Sigmoid colon (tissue), 7 donors: ENCODE results near the gene JAG1. TPM values are rescaled to one million over a fixed set of nuclear protein-coding genes. Genes with fewer than 3 reads are reported as not detected.

Experiments
- DNase-seq: peaks from one replicate; pipeline ENCODE4 v3.0.0-alpha.2; 2019
- H3K27ac ChIP-seq, 4 donors: fragments of 200-600 bp; sonication (generic); one replicate each; pipeline ENCODE4 v1.5.1; 2016 to 2019; ENCODE audit warnings: mild to moderate bottlenecking in 1 of 4
- H3K27me3 ChIP-seq, 3 donors: fragments of 200-600 bp; sonication (generic); one replicate each; pipeline ENCODE4 v1.5.1; 2019; ENCODE audit warnings: mild to moderate bottlenecking in 1 of 3
- H3K36me3 ChIP-seq, 4 donors: fragments of 200-600 bp; sonication (generic); one replicate each; pipeline ENCODE4 v1.5.1; 2016 to 2019
- H3K4me1 ChIP-seq, 4 donors: fragments of 200-600 bp; sonication (generic); one replicate each; pipeline ENCODE4 v1.5.1; 2017 to 2019
- H3K4me3 ChIP-seq, 4 donors: fragments of 200-600 bp; sonication (generic); one replicate each; pipeline ENCODE4 v1.5.1; 2017 to 2019; ENCODE audit warnings: mild to moderate bottlenecking in 2 of 4, moderate library complexity in 1 of 4
- H3K9me3 ChIP-seq, 4 donors: fragments of 200-600 bp in 3 of 4; sonication (generic) in 3 of 4; one replicate each; pipeline versions ENCODE4 v1.5.1 to v1.6.1; 2013 to 2019
- EP300 ChIP-seq, 4 donors: sonication (generic); formaldehyde crosslinking; IDR thresholded peaks; one replicate each; pipeline ENCODE4 v1.6.1; 2017; ENCODE audit warnings: antibody characterized with exemption in 4 of 4
- POLR2A ChIP-seq, 2 donors: fragments of 450-650 bp; IDR thresholded peaks; one replicate each; pipeline ENCODE4 v1.6.1; 2016; ENCODE audit warnings: antibody characterized with exemption in 2 of 2, mild to moderate bottlenecking in 2 of 2, moderate library complexity in 2 of 2
- POLR2AphosphoS5 ChIP-seq, 4 donors: sonication (generic); formaldehyde crosslinking; IDR thresholded peaks; one replicate each; pipeline ENCODE4 v1.6.1; 2017; ENCODE audit warnings: antibody characterized with exemption in 4 of 4
- WGBS, 2 donors: extraction: QIAGEN DNeasy Blood & Tissue Kit; methylation state at CpG; one replicate each; pipeline ENCODE4 v1.1.7; 2013; 5-methylcytosine and 5-hydroxymethylcytosine counted together
- intact Hi-C: fragments of 100-400 bp; cut with DNase I; formaldehyde crosslinking; loops from one replicate; pipeline ENCODE4 v1.15.1; 2023
- polyA plus RNA-seq, 3 donors: library from polyadenylated mRNA; stranded (reverse); fragments of 200-250 nt; gene quantifications; one replicate each; pipeline ENCODE4 v1.2.3, GENCODE V29; 2013
- total RNA-seq, 4 donors: library from RNA; depleted of rRNA; stranded (reverse); fragments of >200 nt; gene quantifications; one replicate each; pipeline ENCODE4 v1.1.0, GENCODE V29; 2016
- TF ChIP-seq, protein P1 (sequence below), 4 experiments: fragments of 450-650 bp in 3 of 4; fragments of 200-600 bp in 1 of 4; IDR thresholded peaks; one replicate each; pipeline ENCODE4 v1.5.1; 2016 to 2019; ENCODE audit warnings: antibody characterized with exemption in 4 of 4, mild to moderate bottlenecking in 3 of 4, moderate library complexity in 2 of 4
- donor health status: healthy with polysubstance abuse.
- donor health status: Bipolar disorder and iron deficiency.
- donor health status: healthy.

The JAG1 gene
- total and polyA plus RNA-seq, 7 donors = 3.9 to 76.4 (median 32.4) TPM

DNA sequence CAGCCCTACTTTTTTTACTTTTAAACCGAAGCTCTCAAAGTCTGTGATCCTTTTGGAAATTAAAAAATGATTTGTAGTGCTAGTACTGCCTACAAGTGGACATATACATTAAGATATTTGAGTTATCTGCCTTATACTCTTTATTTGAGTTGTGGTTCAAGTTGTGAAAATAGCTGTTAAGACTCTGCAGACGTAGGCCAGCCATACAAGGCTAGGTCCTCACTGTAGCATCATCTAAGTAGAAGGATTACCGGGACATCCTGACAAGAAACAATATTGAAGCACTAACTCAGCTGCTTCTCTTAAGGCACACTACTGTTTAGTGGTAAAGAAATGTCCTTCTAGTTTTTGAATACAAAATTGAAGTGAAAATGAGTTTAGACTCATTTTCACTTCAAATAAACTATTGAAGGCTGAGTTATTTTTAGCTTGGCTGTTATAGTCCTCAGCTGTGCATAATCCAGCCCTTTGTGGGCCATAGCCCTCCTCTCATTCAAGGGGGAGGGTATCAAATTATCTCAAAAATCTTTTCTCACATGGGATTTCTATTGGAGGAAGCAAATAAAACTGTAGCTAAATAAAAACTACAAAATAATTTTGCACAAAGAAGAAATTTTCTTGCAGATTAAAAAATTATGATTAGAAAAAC is 68.1 kb downstream of the JAG1 start:
- no peaks in the 10 kb centered on the region for H3K36me3 ChIP-seq
- TF ChIP-seq POLR2AphosphoS5 (IDR thresholded peaks at IDR 0.05) (no peak), POLR2A (IDR thresholded peaks at IDR 0.05) (no peak), EP300 (IDR thresholded peaks at IDR 0.05) (no peak)
- TF ChIP-seq, protein P1, sequence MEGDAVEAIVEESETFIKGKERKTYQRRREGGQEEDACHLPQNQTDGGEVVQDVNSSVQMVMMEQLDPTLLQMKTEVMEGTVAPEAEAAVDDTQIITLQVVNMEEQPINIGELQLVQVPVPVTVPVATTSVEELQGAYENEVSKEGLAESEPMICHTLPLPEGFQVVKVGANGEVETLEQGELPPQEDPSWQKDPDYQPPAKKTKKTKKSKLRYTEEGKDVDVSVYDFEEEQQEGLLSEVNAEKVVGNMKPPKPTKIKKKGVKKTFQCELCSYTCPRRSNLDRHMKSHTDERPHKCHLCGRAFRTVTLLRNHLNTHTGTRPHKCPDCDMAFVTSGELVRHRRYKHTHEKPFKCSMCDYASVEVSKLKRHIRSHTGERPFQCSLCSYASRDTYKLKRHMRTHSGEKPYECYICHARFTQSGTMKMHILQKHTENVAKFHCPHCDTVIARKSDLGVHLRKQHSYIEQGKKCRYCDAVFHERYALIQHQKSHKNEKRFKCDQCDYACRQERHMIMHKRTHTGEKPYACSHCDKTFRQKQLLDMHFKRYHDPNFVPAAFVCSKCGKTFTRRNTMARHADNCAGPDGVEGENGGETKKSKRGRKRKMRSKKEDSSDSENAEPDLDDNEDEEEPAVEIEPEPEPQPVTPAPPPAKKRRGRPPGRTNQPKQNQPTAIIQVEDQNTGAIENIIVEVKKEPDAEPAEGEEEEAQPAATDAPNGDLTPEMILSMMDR (IDR thresholded peaks at IDR 0.05) = no peak
- intact Hi-C loops = no loop called here
- H3K27ac ChIP-seq = peak overlapping the region in 3 of 4 donors; percentile 36 to 67 (median 66)
- H3K4me1 ChIP-seq = peaks cover 0 to 17% (median 12%) of the 10 kb centered on the region in 4 donors
- H3K4me3 ChIP-seq = no peak overlapping the region
- H3K9me3 ChIP-seq = no peaks in the 10 kb centered on the region
- 92 to 93% methylated on average over 3 of the region's 3 CpGs for WGBS, 2 donors
- H3K27me3 ChIP-seq = no peaks in the 10 kb centered on the region
- DNase-seq = no peak

GRCh38 chr20:10604865-10605440 is 68.8 kb downstream of the JAG1 start:
- H3K27ac ChIP-seq = peak overlapping the region; percentile 7 to 67 (median 51)
- peaks cover 0 to 17% (median 12%) of the 10 kb centered on the region in 4 donors for H3K4me1 ChIP-seq
- H3K36me3 ChIP-seq = no peaks in the 10 kb centered on the region
- TF ChIP-seq, protein P1 (IDR thresholded peaks at IDR 0.05) = no peak
- no peak for TF ChIP-seq POLR2AphosphoS5 (IDR thresholded peaks at IDR 0.05)
- no peak for TF ChIP-seq POLR2A (IDR thresholded peaks at IDR 0.05)
- no peak for TF ChIP-seq EP300 (IDR thresholded peaks at IDR 0.05)
- H3K9me3 ChIP-seq = no peaks in the 10 kb centered on the region
- H3K4me3 ChIP-seq = no peak overlapping the region
- WGBS, 2 donors = 84 to 92% methylated on average over 2 of the region's 2 CpGs
- no peaks in the 10 kb centered on the region for H3K27me3 ChIP-seq
- intact Hi-C loops = no loop called here
- DNase-seq = no peak

GRCh38 chr20:10603971-10604864 is 69.6 kb downstream of the JAG1 start:
- Histone ChIP-seq H3K4me1 (peaks cover 0 to 17% (median 12%) of the 10 kb centered on the region in 4 donors), H3K27ac (peak overlapping the region; percentile 36 to 67 (median 56)), H3K4me3 (no peak overlapping the region), H3K27me3 (no peaks in the 10 kb centered on the region), H3K36me3 (no peaks in the 10 kb centered on the region), H3K9me3 (no peaks in the 10 kb centered on the region)
- peak; percentile 87 for DNase-seq
- intact Hi-C loops = no loop called here
- 85 to 90% methylated on average over 8 of the region's 8 CpGs for WGBS, 2 donors
- peak; percentile 35 to 82 (median 66) for TF ChIP-seq POLR2AphosphoS5 (IDR thresholded peaks at IDR 0.05)
- no peak for TF ChIP-seq POLR2A (IDR thresholded peaks at IDR 0.05)

DNA sequence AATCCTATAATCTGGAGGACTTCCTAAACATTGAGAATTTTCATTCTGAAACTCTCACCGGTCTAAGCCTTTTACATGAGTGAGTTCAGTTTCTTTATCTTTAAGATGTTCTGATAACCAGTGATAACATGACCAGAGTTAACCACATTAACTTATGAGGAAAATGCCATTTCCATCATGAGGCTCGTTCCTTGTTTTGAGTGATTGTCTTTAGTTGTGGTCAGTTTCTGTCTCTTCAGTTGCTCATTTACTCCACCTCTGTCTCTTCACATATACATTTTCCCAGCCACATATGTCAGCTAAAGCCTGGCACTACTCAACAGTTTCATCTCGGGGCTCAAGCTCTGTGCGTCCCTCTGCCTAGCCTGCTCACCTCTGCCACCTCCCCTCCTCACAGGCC is 70.4 kb downstream of the JAG1 start:
- Histone ChIP-seq H3K9me3 (no peaks in the 10 kb centered on the region), H3K27ac (peak overlapping the region; percentile 36 to 67 (median 56)), H3K27me3 (no peaks in the 10 kb centered on the region), H3K4me1 (peaks cover 0 to 17% (median 12%) of the 10 kb centered on the region in 4 donors), H3K36me3 (no peaks in the 10 kb centered on the region), H3K4me3 (no peak overlapping the region)
- no peak for DNase-seq
- WGBS, 2 donors = 77 to 90% methylated on average over 4 of the region's 4 CpGs
- TF ChIP-seq POLR2AphosphoS5 (IDR thresholded peaks at IDR 0.05) (no peak), POLR2A (IDR thresholded peaks at IDR 0.05) (no peak), EP300 (IDR thresholded peaks at IDR 0.05) (no peak)
- TF ChIP-seq, protein P1 (IDR thresholded peaks at IDR 0.05) = no peak
- intact Hi-C loops = no loop called here
